Daoy (cell line): ENCODE data around the gene OOSP1. TPM values are rescaled to one million over a fixed set of nuclear protein-coding genes. Genes with fewer than 3 reads are reported as not detected.
A peak's percentile ranks its signal among the peaks of the same experiment; 100 is the strongest.
"Not testable (repeated sequence)": the region's sequence is repeated elsewhere in the genome, so short reads cannot be mapped to it uniquely, and the experiment has no call there.

ENCODE experiments used
- DNase-seq: peaks from one replicate; pipeline ENCODE4 v3.0.0-alpha.2; 2015; ENCODE audit warnings: low read depth
- total RNA-seq: library from RNA; depleted of rRNA; stranded (reverse); fragments of >200 nt; shearing (Covaris generic); gene quantifications from 2 replicates; pipeline ENCODE4 v1.2.3, GENCODE V29; 2014; rRNA removed

OOSP1 gene
- not detected in 2 replicates for total RNA-seq

- no peak for DNase-seq
These were observed at the start of gene OOSP1 for GRCh38 chr11:59938132-59938531. Gene OOSP1 (plus strand): TSS chr11:59938432. CDS start chr11:59938455, 23 bp downstream.

- peak; percentile 11 for DNase-seq
These were observed 46.5 kb upstream of the OOSP1 start for GRCh38 chr11:59891781-59892181.

GRCh38 chr11:59894616-59895015 is 43.6 kb upstream of the OOSP1 start:
- no peak for DNase-seq

GRCh38 chr11:59898046-59898445 is 40.2 kb upstream of the OOSP1 start:
- DNase-seq: no peak

- peak; percentile 65 for DNase-seq
These were observed 39.6 kb upstream of the OOSP1 start for GRCh38 chr11:59898650-59899049.

GRCh38 chr11:59899532-59899931 is 38.7 kb upstream of the OOSP1 start:
- DNase-seq: peak; percentile 66

GRCh38 chr11:59900366-59901126 is 37.7 kb upstream of the OOSP1 start:
- no peak for DNase-seq

GRCh38 chr11:59901306-59901705 is 36.9 kb upstream of the OOSP1 start:
- DNase-seq: peak; percentile 88

GRCh38 chr11:59903569-59903968 is 34.7 kb upstream of the OOSP1 start:
- not testable (repeated sequence) for DNase-seq

GRCh38 chr11:59918480-59918879 is 19.8 kb upstream of the OOSP1 start:
- DNase-seq: no peak

GRCh38 chr11:59918987-59919589 is 19.1 kb upstream of the OOSP1 start:
- peak; percentile 49 for DNase-seq

- DNase-seq: no peak
These were observed 14.4 kb upstream of the OOSP1 start for GRCh38 chr11:59923813-59924212.

GRCh38 chr11:59931688-59932087 is 6.5 kb upstream of the OOSP1 start:
- DNase-seq: no peak

- DNase-seq: no peak
These were observed 486 bp downstream of the OOSP1 start for GRCh38 chr11:59938718-59939117.

- DNase-seq: no peak
These were observed 1.2 kb downstream of the OOSP1 start for GRCh38 chr11:59939482-59939881.

GRCh38 chr11:59941091-59941490 is 2.9 kb downstream of the OOSP1 start:
- DNase-seq: no peak

GRCh38 chr11:59943997-59944714 is 5.9 kb downstream of the OOSP1 start:
- peak; percentile 11 for DNase-seq

- DNase-seq: no peak
These were observed 6.5 kb downstream of the OOSP1 start for GRCh38 chr11:59944720-59945119.

- DNase-seq: no peak
These were observed 15.4 kb downstream of the OOSP1 start for GRCh38 chr11:59953463-59954218.

GRCh38 chr11:59954219-59954847 is 16.1 kb downstream of the OOSP1 start:
- DNase-seq: no peak

GRCh38 chr11:59957094-59957493 is 18.9 kb downstream of the OOSP1 start:
- peak; percentile 15 for DNase-seq
